Regular cardiac myocyte (primary cell): ENCODE results near the gene CC2D2B. TPM values are rescaled to one million over a fixed set of nuclear protein-coding genes. Genes with fewer than 3 reads are reported as not detected.

Experiments used
- total RNA-seq: library from RNA; depleted of rRNA; stranded (reverse); fragments of >200 nt; gene quantifications from 2 replicates; pipeline ENCODE4 v1.2.3, GENCODE V29; 2014

Gene CC2D2B
- under 0.01 and 0.19 TPM in 2 replicates for total RNA-seq

GRCh38 chr10:95907456-95908253 is at the start of gene CC2D2B:
CC2D2B (plus strand) TSS chr10:95907975; CDS start chr10:95911324, 3,349 bp downstream.

DNA sequence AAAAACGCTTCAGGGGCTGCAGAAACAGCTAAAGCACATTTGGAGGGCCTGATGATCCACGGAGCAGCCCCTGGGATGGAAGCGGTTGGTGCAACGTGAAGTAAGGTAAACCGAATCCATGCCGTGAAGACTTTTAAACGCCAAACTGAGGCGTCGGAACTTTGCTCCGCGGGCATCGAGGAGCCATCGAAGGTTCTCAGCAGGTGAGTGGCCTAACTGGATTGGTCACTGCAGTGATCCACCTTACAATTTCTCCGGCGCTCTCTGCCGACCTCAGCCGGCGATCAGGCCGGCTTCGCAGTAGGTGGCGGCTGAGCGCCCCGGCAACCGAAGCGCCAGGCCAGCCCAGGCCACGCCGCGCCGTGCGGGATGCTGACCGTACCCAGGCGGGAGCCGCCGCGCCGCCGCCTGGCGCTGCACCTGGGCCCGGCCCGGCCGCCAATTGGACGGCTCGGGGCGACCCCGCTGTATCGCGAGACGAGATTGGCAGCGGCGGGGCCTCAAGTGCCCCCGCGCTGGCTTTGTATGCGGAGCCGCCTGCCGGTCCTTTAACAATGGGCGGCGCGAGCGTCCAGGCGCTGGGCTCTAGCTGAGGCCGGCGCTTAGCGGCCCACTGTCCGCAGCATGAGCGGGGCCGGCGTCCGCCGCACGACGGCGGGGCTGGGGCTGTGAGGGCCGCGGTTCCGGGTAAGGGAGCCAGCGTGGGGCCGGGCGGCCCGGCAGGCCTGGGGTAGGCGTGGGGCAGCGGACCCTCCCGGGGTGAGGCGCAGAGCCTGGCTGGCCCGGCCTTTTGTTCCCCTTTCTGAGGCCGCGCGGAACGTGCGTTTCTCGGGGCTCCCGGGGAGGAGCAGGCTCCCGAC is 135.5 kb downstream of the CC2D2B start, which contains the start of gene CCNJ:
Gene CCNJ, plus strand, starts transcription at position 551 of the 860 bp plus-strand sequence. CDS start 811 bp downstream, outside the sequence.

Other genes with a start within 250 kb of the CC2D2B start
- gene TCTN3, start 214.0 kb upstream of the CC2D2B start, total RNA-seq = 30.1 and 38.9 TPM in 2 replicates
- 0.58 and 4.2 TPM in 2 replicates for gene ENTPD1, start 151.8 kb upstream of the CC2D2B start, total RNA-seq
- 2.8 and 6.1 TPM in 2 replicates for gene CCNJ, start 135.6 kb downstream of the CC2D2B start, total RNA-seq
- 9.6 and 10.2 TPM in 2 replicates for gene ZNF518A, start 222.3 kb downstream of the CC2D2B start, total RNA-seq